Thoracic aorta (tissue), 2 donors: ENCODE measurements around the gene HNMT. TPM values are rescaled to one million over a fixed set of nuclear protein-coding genes. Genes with fewer than 3 reads are reported as not detected.

Experiments used
- ATAC-seq: fragments of 150-250 bp; one replicate; pipeline ENCODE4 v1.8.0; 2017; ENCODE audit warnings: low read depth; ENCODE audit not compliant: insufficient number of reproducible peaks, low FRiP score
- DNase-seq: peaks from one replicate; pipeline ENCODE4 v3.0.0-alpha.2; 2020; ENCODE audit warnings: low spot score
- H3K27ac ChIP-seq, 2 donors: fragments of 200-600 bp; sonication (generic); 1 replicate in 1 of 2; 2 replicates in 1 of 2; pipeline ENCODE4 v1.5.1; 2016; ENCODE audit warnings: mild to moderate bottlenecking in 2 of 2, moderate library complexity in 2 of 2
- H3K27me3 ChIP-seq: fragments of 200-600 bp; sonication (generic); replicated peaks from 2 replicates; pipeline ENCODE4 v1.6.0; 2016; ENCODE audit warnings: mild to moderate bottlenecking; ENCODE audit not compliant: insufficient read depth
- H3K36me3 ChIP-seq: fragments of 200-600 bp; sonication (generic); one replicate; pipeline ENCODE4 v1.5.1; 2016
- H3K4me1 ChIP-seq, 2 donors: fragments of 200-600 bp; sonication (generic); 1 replicate in 1 of 2; 2 replicates in 1 of 2; pipeline versions ENCODE4 v1.5.1 to v1.6.0; 2016; ENCODE audit warnings: low read depth in 2 of 2, mild to moderate bottlenecking in 1 of 2; ENCODE audit not compliant: control insufficient read depth in 1 of 2
- H3K4me3 ChIP-seq: fragments of 200-600 bp; sonication (generic); 2 replicates; pipeline ENCODE4 v1.5.1; 2016; ENCODE audit warnings: mild to moderate bottlenecking
- H3K9me3 ChIP-seq: fragments of 200-600 bp; sonication (generic); 2 replicates; pipeline ENCODE4 v1.5.1; 2016
- total RNA-seq, 2 donors: library from RNA; depleted of rRNA; stranded (reverse); fragments of >200 nt; gene quantifications; one replicate each; pipeline versions ENCODE4 v1.1.0 to v1.2.3, GENCODE V29; 2016
- TF ChIP-seq, protein P1 (sequence below): fragments of 200-600 bp; sonication (generic); IDR thresholded peaks from one replicate; pipeline ENCODE4 v1.5.1; 2019; ENCODE audit warnings: antibody characterized with exemption

The HNMT gene
- total RNA-seq, 2 donors from 2014 or later = 57.0 to 67.2 TPM

GRCh38 chr2:137946227-137946626, 18.0 kb upstream of the HNMT start:
- Histone ChIP-seq H3K4me3 (no peak overlapping the region), H3K27me3 (no peaks in the 10 kb centered on the region), H3K36me3 (no peaks in the 10 kb centered on the region), H3K4me1 (peaks cover 0 to 5% of the 10 kb centered on the region in 2 donors), H3K27ac (no peak overlapping the region), H3K9me3 (no peaks in the 10 kb centered on the region)
- ATAC-seq (no peak), DNase-seq (no peak)
- TF ChIP-seq, protein P1, sequence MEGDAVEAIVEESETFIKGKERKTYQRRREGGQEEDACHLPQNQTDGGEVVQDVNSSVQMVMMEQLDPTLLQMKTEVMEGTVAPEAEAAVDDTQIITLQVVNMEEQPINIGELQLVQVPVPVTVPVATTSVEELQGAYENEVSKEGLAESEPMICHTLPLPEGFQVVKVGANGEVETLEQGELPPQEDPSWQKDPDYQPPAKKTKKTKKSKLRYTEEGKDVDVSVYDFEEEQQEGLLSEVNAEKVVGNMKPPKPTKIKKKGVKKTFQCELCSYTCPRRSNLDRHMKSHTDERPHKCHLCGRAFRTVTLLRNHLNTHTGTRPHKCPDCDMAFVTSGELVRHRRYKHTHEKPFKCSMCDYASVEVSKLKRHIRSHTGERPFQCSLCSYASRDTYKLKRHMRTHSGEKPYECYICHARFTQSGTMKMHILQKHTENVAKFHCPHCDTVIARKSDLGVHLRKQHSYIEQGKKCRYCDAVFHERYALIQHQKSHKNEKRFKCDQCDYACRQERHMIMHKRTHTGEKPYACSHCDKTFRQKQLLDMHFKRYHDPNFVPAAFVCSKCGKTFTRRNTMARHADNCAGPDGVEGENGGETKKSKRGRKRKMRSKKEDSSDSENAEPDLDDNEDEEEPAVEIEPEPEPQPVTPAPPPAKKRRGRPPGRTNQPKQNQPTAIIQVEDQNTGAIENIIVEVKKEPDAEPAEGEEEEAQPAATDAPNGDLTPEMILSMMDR = no peak

DNA sequence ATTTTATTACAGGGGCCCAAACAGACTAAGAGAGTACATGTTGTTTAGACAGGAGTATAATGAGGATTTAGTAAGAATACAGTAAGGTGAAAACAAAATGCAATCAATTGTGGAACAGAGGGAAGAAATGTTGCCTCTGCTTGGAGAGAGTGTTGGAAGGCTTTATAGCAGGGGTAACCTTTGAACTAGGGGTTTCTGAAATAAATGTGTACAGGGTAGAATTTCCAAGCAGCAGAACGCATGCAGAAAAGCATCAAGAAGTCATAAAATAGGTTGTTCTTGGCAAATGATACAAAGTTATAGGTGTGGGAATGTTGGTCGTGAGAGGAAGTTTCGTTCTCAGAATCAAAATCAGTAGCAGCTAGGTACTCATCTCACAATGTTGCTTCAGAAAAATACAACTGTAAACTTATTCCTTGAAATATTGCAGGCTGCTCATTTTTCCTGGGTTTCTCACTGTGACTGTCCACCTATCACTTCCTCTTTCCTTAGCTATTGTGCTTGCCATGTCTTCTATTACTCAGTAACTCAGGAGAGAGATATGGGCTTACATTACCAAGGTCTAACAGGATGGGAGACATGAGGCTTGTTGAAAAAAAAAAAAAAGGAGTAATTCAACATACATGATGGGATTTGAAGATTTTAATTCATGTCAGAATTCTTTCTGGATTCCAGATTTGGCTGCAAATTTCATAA, 17.1 kb upstream of the HNMT start:
- Histone ChIP-seq H3K27ac (no peak overlapping the region), H3K27me3 (no peaks in the 10 kb centered on the region), H3K4me3 (no peak overlapping the region), H3K36me3 (no peaks in the 10 kb centered on the region), H3K9me3 (no peaks in the 10 kb centered on the region), H3K4me1 (peaks cover 0 to 5% of the 10 kb centered on the region in 2 donors)
- TF ChIP-seq, protein P1 = no peak
- no peak for DNase-seq
- no peak for ATAC-seq

DNA sequence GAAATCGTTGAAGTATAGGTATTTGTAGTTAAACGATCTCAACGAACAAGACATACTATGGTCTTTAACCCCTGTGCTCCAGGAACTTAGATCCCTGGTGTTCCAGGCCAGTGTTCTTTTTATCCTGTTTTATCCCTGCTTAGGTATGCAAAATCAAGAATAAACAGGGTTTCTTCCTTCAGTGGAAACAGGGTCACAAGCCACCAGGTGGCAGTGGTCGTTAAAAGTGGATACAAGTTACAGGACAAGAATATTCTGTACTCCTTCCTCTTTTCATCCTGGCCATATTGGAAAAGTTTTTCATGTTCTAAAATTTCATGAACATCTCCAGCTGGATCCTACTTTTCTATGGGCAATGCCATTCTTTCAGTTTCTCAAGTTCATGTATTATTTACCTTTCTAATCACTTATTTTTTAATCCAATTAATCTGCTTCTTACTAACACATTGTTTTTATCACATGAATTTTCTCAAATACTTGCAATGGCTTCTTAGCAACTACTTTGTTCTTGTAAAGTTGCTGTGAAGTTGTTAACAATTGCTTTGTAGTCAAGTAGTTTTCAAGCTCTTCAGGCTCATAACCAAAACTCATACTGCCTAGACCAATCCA, 16.4 kb upstream of the HNMT start:
- peaks cover 0 to 5% of the 10 kb centered on the region in 2 donors for H3K4me1 ChIP-seq
- no peaks in the 10 kb centered on the region for H3K27me3 ChIP-seq
- H3K4me3 ChIP-seq = no peak overlapping the region
- ATAC-seq (peak; percentile 56), DNase-seq (peak; percentile 18)
- TF ChIP-seq, protein P1 = peak; percentile 66
- no peak overlapping the region for H3K27ac ChIP-seq
- no peaks in the 10 kb centered on the region for H3K9me3 ChIP-seq
- no peaks in the 10 kb centered on the region for H3K36me3 ChIP-seq

- no peak for ATAC-seq
- DNase-seq = no peak
- H3K4me1 ChIP-seq = peaks cover 0 to 5% of the 10 kb centered on the region in 2 donors
- TF ChIP-seq, protein P1 = no peak
- no peak overlapping the region for H3K27ac ChIP-seq
- no peak overlapping the region for H3K4me3 ChIP-seq
- no peaks in the 10 kb centered on the region for H3K27me3 ChIP-seq
- no peaks in the 10 kb centered on the region for H3K9me3 ChIP-seq
- H3K36me3 ChIP-seq = no peaks in the 10 kb centered on the region
Observed at GRCh38 chr2:137948894-137949293, 15.4 kb upstream of the HNMT start.

DNA sequence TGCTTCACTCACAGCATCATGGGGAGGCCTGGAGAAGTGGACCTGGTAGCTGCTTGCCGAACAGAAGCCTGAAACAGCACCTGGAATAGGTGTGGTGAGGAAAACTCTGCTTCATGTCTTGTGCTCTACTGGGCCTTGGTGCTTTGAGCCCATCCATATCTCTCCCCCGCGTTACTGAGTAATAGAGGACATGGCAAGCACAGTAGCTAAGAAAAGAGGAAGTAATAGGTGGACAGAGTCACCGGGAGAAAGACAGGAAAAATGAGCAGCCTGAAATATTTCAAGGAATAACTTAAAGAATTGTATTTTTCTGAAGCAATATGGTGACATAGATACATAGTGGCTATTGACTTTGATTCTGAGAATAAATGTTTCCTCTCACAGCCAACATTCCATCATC, 14.0 kb upstream of the HNMT start:
- H3K27ac ChIP-seq = no peak overlapping the region
- H3K36me3 ChIP-seq = no peaks in the 10 kb centered on the region
- no peak for ATAC-seq
- TF ChIP-seq, protein P1 = no peak
- no peak for DNase-seq
- no peak overlapping the region for H3K4me3 ChIP-seq
- H3K27me3 ChIP-seq = no peaks in the 10 kb centered on the region
- peaks cover 0 to 5% of the 10 kb centered on the region in 2 donors for H3K4me1 ChIP-seq
- H3K9me3 ChIP-seq = no peaks in the 10 kb centered on the region
